ENCODE measurements around the gene LRCH4. TPM values are rescaled to one million over a fixed set of nuclear protein-coding genes. Genes with fewer than 3 reads are reported as not detected.
A peak's percentile ranks its signal among the peaks of the same experiment; 100 is the strongest.

Gene LRCH4
- total and polyA plus RNA-seq, 2 of the 13 experiments (the other 11 are each of a cell fraction or from before 2014, with no cell fraction given) = 7.0 to 9.3 TPM

GRCh38 chr7:100611983-100612729 is 26.2 kb upstream of the LRCH4 start, which contains the start of gene MOSPD3 (continued):
- TF ChIP-seq, protein P1, sequence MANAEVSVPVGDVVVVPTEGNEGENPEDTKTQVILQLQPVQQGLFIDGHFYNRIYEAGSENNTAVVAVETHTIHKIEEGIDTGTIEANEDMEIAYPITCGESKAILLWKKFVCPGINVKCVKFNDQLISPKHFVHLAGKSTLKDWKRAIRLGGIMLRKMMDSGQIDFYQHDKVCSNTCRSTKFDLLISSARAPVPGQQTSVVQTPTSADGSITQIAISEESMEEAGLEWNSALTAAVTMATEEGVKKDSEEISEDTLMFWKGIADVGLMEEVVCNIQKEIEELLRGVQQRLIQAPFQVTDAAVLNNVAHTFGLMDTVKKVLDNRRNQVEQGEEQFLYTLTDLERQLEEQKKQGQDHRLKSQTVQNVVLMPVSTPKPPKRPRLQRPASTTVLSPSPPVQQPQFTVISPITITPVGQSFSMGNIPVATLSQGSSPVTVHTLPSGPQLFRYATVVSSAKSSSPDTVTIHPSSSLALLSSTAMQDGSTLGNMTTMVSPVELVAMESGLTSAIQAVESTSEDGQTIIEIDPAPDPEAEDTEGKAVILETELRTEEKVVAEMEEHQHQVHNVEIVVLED (CRISPR knock-in tag; IDR thresholded peaks at IDR 0.05; ENCODE audit: borderline replicate concordance) = peak; percentile 66; the same call in 1 of the 2 replicates
- TF ChIP-seq ZBTB10 (CRISPR knock-in tag; IDR thresholded peaks at IDR 0.05; ENCODE audit: borderline replicate concordance) = no peak
- TF ChIP-seq POLR2G (IDR thresholded peaks at IDR 0.05; ENCODE audit: low read depth, low read length) = peak; percentile 87
- TF ChIP-seq PAXIP1 (CRISPR knock-in tag; conservative IDR thresholded peaks at IDR 0.05) = no peak
- TF ChIP-seq, protein P2, sequence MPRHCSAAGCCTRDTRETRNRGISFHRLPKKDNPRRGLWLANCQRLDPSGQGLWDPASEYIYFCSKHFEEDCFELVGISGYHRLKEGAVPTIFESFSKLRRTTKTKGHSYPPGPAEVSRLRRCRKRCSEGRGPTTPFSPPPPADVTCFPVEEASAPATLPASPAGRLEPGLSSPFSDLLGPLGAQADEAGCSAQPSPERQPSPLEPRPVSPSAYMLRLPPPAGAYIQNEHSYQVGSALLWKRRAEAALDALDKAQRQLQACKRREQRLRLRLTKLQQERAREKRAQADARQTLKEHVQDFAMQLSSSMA (CRISPR knock-in tag; IDR thresholded peaks at IDR 0.05) = no peak
- peak; percentile 45; the same call in 1 of the 2 replicates for TF ChIP-seq TBX3 (IDR thresholded peaks at IDR 0.05; ENCODE audit: borderline replicate concordance)
- peak; percentile 91 for TF ChIP-seq GABPB1 (CRISPR knock-in tag; IDR thresholded peaks at IDR 0.05)
- TF ChIP-seq ZNF646 (CRISPR knock-in tag; IDR thresholded peaks at IDR 0.05) = no peak
- no peak for TF ChIP-seq TCF7L2 (IDR thresholded peaks at IDR 0.05; ENCODE audit: low read depth, low read length)
- no peak for TF ChIP-seq ADNP (CRISPR knock-in tag; IDR thresholded peaks at IDR 0.05)

Data from HepG2 (cell line).